HFFc6 (cell line): Measurements from ENCODE around the gene MDGA2. TPM values are rescaled to one million over a fixed set of nuclear protein-coding genes. Genes with fewer than 3 reads are reported as not detected.

Experiments used
- DNase-seq: peaks from one replicate; pipeline ENCODE4 v3.0.0-alpha.2; 2018
- H3K27ac Mint-ChIP-seq: 2 replicates; pipeline ENCODE4 v1.8.0; 2020; ENCODE audit warnings: mild to moderate bottlenecking, mixed read lengths
- H3K27me3 Mint-ChIP-seq: 2 replicates; pipeline ENCODE4 v1.8.0; 2021; ENCODE audit warnings: mild to moderate bottlenecking, moderate library complexity, mixed read lengths; ENCODE audit not compliant: insufficient read depth
- H3K36me3 Mint-ChIP-seq: 2 replicates; pipeline ENCODE4 v1.8.0; 2021; ENCODE audit warnings: low read depth, mixed read lengths
- H3K4me1 Mint-ChIP-seq: 2 replicates; pipeline ENCODE4 v1.8.0; 2020; ENCODE audit warnings: low read depth, mixed read lengths
- H3K4me3 Mint-ChIP-seq: 2 replicates; pipeline ENCODE4 v1.8.0; 2020; ENCODE audit warnings: mild to moderate bottlenecking, moderate library complexity, mixed read lengths
- H3K9me3 Mint-ChIP-seq: 2 replicates; pipeline ENCODE4 v1.8.0; 2020; ENCODE audit warnings: mild to moderate bottlenecking, mixed read lengths
- CTCF ChIP-seq: fragments of 200-600 bp; sonication (generic); IDR thresholded peaks from 2 replicates; pipeline ENCODE4 v1.5.0; 2021; ENCODE audit warnings: antibody characterized with exemption, mild to moderate bottlenecking
- total RNA-seq, 6 experiments: library from RNA; stranded (reverse); fragmentation: NEBNext Ultra II Directional; extraction: Animal tissue kit (Norgen Biotek cat#: 25700); gene quantifications; 2 replicates in 1 of 6; 3 replicates in 5 of 6; pipeline ENCODE4 v1.2.3, GENCODE V29; 2021

MDGA2 gene
- total RNA-seq, 6 experiments from 2014 or later, result not detected

DNA sequence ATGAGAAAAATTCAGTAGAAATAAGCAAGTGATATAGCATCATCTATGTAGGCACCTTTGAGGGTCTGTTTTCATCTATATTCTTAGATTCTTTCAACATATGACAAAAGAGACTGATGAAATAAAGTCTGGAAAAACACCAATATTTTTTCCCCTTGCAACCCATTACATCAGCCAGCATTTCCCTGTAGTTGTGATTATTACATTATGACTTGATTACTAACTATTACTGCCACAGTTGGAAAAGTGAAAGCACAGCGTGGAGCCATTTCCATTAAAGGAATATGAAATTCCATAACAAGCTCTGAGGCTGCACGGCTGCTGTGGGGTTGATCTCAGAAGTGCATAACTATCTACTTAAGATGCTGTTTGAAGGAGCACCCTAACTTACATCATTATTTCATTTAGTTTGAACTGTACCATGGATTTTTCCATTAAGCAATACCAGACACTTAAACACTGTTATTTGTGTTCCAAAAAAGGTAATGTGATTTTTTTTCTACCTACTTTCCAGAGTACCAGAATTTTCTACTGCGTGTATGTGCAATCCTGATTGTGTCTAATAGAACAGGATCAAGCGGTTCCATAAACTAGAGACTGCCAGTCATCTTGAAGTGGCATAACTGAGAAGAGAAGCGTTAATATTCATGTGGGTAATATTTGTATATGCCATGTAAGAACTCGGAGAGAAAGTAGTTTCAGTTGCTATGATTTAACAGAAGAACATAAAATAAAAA, 405.5 kb downstream of the MDGA2 start:
- no peaks in the 10 kb centered on the region for H3K4me1 Mint-ChIP-seq
- no peaks in the 10 kb centered on the region for H3K36me3 Mint-ChIP-seq
- H3K4me3 Mint-ChIP-seq, result no peak overlapping the region
- no peak for TF ChIP-seq CTCF
- H3K9me3 Mint-ChIP-seq, result peaks cover 13% of the 10 kb centered on the region
- DNase-seq, result no peak
- H3K27me3 Mint-ChIP-seq, result no peaks in the 10 kb centered on the region
- no peak overlapping the region for H3K27ac Mint-ChIP-seq

GRCh38 chr14:47264842-47265241, 410.6 kb downstream of the MDGA2 start:
- Mint-ChIP-seq H3K4me1 (no peaks in the 10 kb centered on the region), H3K36me3 (no peaks in the 10 kb centered on the region), H3K4me3 (no peak overlapping the region), H3K9me3 (peaks cover 23% of the 10 kb centered on the region), H3K27me3 (no peaks in the 10 kb centered on the region), H3K27ac (no peak overlapping the region)
- DNase-seq, result no peak
- no peak for TF ChIP-seq CTCF

DNA sequence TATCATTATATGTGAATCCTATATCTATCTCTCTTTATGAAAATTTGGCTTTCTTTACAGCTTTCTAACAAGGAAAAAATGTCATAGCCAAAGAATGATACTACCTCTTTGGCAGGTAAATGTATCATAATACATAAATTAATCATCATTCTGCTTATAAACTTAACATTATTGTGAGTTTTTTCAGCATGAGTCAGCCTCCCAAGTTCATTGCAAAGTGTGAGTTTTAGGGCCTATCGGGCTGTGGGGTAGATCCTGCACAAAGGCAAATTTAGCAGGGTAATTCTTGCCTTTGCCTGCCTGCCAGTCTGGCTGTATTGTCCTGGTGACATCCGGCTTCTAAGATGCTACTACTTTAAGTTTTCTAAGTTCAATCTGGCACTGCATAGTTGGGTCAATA, 412.6 kb downstream of the MDGA2 start:
- Mint-ChIP-seq H3K27me3 (no peaks in the 10 kb centered on the region), H3K4me1 (no peaks in the 10 kb centered on the region), H3K27ac (no peak overlapping the region), H3K36me3 (peaks cover 4% of the 10 kb centered on the region; the same call in 1 of the 2 replicates), H3K4me3 (no peak overlapping the region), H3K9me3 (peaks cover 39% of the 10 kb centered on the region)
- TF ChIP-seq CTCF, result no peak
- no peak for DNase-seq

DNA sequence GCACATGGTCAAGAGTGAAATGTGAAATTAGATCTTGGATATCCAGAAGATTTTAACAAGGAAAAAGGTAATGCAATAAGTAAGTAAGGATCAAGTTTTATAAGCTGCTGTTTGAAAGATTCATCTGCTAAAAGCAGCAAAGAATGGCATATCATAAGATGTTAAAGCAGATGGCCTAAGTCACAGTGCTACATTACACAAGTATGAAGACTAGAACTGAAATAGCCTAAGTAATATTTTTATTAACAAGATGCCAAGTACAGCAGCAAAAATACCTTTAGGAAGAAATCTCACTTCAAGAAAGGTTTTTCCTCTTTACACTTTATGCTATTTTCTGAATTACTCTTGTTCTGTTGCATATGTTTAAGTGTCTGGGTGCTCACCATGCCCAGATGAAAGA, 414.1 kb downstream of the MDGA2 start:
- Mint-ChIP-seq H3K4me3 (no peak overlapping the region), H3K27me3 (no peaks in the 10 kb centered on the region), H3K27ac (no peak overlapping the region), H3K9me3 (peaks cover 43% of the 10 kb centered on the region), H3K36me3 (peaks cover 4% of the 10 kb centered on the region; the same call in 1 of the 2 replicates), H3K4me1 (no peaks in the 10 kb centered on the region)
- DNase-seq, result no peak
- TF ChIP-seq CTCF, result no peak

GRCh38 chr14:47259796-47260195, 415.6 kb downstream of the MDGA2 start:
- peaks cover 4% of the 10 kb centered on the region; the same call in 1 of the 2 replicates for H3K36me3 Mint-ChIP-seq
- H3K27me3 Mint-ChIP-seq, result no peaks in the 10 kb centered on the region; the same call in 1 of the 2 replicates
- H3K4me3 Mint-ChIP-seq, result no peak overlapping the region
- H3K4me1 Mint-ChIP-seq, result no peaks in the 10 kb centered on the region
- DNase-seq, result no peak
- no peak overlapping the region for H3K27ac Mint-ChIP-seq
- H3K9me3 Mint-ChIP-seq, result peaks cover 51% of the 10 kb centered on the region
- no peak for TF ChIP-seq CTCF
